Pancreas (tissue), 10 donors: Measurements from ENCODE around the gene MAP2K2. TPM values are rescaled to one million over a fixed set of nuclear protein-coding genes. Genes with fewer than 3 reads are reported as not detected.

Source experiments
- ATAC-seq, 4 donors: fragments of 200-7000 bp; cut with Tn5 transposase; one replicate each; pipeline versions ENCODE4 v1.8.0 to v1.9.1; 2020; ENCODE audit warnings: mild to moderate bottlenecking in 4 of 4, moderate library complexity in 4 of 4
- DNase-seq, 6 donors: peaks; one replicate each; pipeline ENCODE4 v3.0.0-alpha.2; 2020
- FAIRE-seq: peaks from 2 replicates; lab custom pipeline; 2012; peaks lifted over from hg19 to GRCh38; lab: Jason Lieb, UNC
- H3K27ac ChIP-seq, 4 donors: fragments of 200-600 bp; sonication (generic); 1 replicate in 3 of 4; 2 replicates in 1 of 4; pipeline versions ENCODE4 v1.5.0 to v1.8.0; 2020
- H3K27me3 ChIP-seq, 4 donors: fragments of 200-600 bp; one replicate each; pipeline ENCODE4 v1.8.0; 2021
- H3K36me3 ChIP-seq, 3 donors: fragments of 200-600 bp; sonication (generic) in 1 of 3; one replicate each; pipeline versions ENCODE4 v1.5.0 to v1.8.0; 2020 to 2021
- H3K4me1 ChIP-seq, 3 donors: fragments of 200-600 bp; one replicate each; pipeline ENCODE4 v1.8.0; 2021
- H3K4me3 ChIP-seq, 4 donors: fragments of 200-600 bp; sonication (generic) in 2 of 4; one replicate each; pipeline versions ENCODE4 v1.5.0 to v1.8.0; 2020 to 2021
- H3K9me3 ChIP-seq, 4 donors: fragments of 200-600 bp; one replicate each; pipeline ENCODE4 v1.8.0; 2021
- WGBS, 2 donors: extraction: QIAGEN DNeasy Blood & Tissue Kit; methylation state at CpG; one replicate each; pipeline ENCODE4 v1.1.7; 2013; 5-methylcytosine and 5-hydroxymethylcytosine counted together
- intact Hi-C, 3 donors: fragments of 100-400 bp; cut with DNase I; formaldehyde crosslinking; loops; one replicate each; pipeline versions ENCODE4 v1.11.1 to v1.14.2; 2022
- polyA plus RNA-seq, 2 donors: library from polyadenylated mRNA; stranded (reverse); fragments of 200-250 nt; gene quantifications; one replicate each; pipeline ENCODE4 v1.2.3, GENCODE V29; 2013
- total RNA-seq, 6 donors: library from RNA; stranded (reverse); fragmentation: NEBNext Ultra II Directional in 4 of 6; extraction: Animal tissue kit (Norgen Biotek cat#: 25700) in 4 of 6; gene quantifications; one replicate each; pipeline versions ENCODE4 v1.2.1 to v1.2.4, GENCODE V29; 2021 to 2023
- TF ChIP-seq, protein P1 (sequence below), 4 donors: fragments of 200-600 bp; sonication (generic) in 3 of 4; IDR thresholded peaks; one replicate each; pipeline versions ENCODE4 v1.5.0 to v1.8.0; 2021; ENCODE audit warnings: antibody characterized with exemption in 4 of 4
- donor health status: healthy with polysubstance abuse.
- donor health status: DM: no; HTN: no; CAD: no; lungs with moderate emphysema.
- donor health status: DM: no; HTN: no; CAD: no.
- donor health status: control.
- donor health status: control.
- donor health status: Bipolar disorder and iron deficiency.
- donor health status: DM: yes; HTN: yes; CAD: no.
- donor health status: DM: no; HTN: no; CAD: no.
- donor health status: DM: no; HTN: no; CAD: no.
- donor health status: DM: yes; HTN: yes; CAD: no.

MAP2K2 gene
- total and polyA plus RNA-seq, 8 donors, result 52.4 to 183 (median 74.2) TPM

DNA sequence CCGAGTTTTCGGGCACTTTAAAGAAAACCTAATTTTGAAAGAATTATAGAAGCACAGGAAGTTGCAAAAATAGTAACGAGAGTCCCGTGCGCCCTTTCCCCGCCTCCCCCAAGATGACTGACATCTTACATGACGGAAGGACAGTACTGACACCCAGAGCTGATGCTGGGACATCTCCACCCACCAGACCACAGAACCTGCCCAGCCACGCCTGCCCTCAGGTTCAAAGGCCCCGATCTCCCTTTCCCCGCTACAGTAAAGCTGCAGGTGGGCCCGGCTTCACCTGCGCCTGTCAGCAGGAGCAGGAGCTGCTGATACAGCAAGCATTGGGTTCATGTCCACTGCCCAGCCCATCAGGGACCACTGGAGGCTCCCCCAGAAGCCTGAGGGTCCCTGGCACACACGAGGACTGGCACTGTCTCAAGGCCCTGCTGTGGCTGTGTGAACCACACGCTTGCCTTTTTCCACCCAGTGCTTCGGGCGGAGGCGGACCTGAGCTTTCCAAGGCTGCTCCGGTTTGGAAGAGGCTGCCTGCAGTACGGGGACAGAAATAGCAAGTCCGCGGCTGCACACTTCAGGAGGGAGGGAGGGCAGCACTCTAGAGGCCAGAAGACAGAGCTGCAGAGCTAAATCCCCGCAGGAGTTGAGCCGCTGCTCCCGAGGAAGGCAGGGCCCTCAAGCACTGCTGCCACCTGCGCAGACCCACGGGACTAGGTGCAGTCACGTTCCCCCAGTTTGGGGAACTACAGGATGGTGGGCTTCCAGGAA, 8.7 kb downstream of the MAP2K2 start:
- WGBS, 2 donors, result 87 to 89% methylated on average over 27 of the region's 27 CpGs
- Histone ChIP-seq H3K9me3 (no peaks in the 10 kb centered on the region), H3K4me1 (no peaks in the 10 kb centered on the region), H3K4me3 (no peak overlapping the region), H3K27ac (no peak overlapping the region), H3K27me3 (no peaks in the 10 kb centered on the region), H3K36me3 (peaks cover 0 to 6% (median 0%) of the 10 kb centered on the region in 3 donors)
- FAIRE-seq (no peak), ATAC-seq (peak in 2 of 4 donors; percentile 20 to 21), DNase-seq (no peak)
- TF ChIP-seq, protein P1, sequence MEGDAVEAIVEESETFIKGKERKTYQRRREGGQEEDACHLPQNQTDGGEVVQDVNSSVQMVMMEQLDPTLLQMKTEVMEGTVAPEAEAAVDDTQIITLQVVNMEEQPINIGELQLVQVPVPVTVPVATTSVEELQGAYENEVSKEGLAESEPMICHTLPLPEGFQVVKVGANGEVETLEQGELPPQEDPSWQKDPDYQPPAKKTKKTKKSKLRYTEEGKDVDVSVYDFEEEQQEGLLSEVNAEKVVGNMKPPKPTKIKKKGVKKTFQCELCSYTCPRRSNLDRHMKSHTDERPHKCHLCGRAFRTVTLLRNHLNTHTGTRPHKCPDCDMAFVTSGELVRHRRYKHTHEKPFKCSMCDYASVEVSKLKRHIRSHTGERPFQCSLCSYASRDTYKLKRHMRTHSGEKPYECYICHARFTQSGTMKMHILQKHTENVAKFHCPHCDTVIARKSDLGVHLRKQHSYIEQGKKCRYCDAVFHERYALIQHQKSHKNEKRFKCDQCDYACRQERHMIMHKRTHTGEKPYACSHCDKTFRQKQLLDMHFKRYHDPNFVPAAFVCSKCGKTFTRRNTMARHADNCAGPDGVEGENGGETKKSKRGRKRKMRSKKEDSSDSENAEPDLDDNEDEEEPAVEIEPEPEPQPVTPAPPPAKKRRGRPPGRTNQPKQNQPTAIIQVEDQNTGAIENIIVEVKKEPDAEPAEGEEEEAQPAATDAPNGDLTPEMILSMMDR (IDR thresholded peaks at IDR 0.05), result no peak
- intact Hi-C loops, result no loop called here

DNA sequence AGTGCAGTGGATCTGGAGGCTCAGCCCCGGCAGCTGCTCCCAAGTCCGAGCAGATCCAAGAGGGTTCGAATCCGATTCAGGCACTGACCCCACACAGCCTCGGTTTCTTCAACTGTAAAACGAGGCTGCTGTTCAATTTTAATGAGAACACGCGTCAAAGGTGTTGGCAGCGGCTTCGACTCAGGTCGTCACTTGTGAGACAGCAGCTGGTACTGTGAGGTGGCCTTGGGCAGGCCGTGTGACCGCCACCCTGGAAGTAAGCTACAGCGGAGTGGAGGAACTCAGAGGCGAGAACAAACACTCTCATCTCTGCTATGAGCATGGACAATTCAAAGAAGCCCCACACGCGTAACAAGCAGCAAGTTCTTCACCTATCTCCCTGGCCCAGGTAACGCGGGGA, 9.7 kb downstream of the MAP2K2 start:
- H3K27me3 ChIP-seq, result no peaks in the 10 kb centered on the region
- TF ChIP-seq, protein P1 (IDR thresholded peaks at IDR 0.05), result no peak
- FAIRE-seq, result no peak
- ATAC-seq, result no peak
- no peaks in the 10 kb centered on the region for H3K9me3 ChIP-seq
- no peak overlapping the region for H3K27ac ChIP-seq
- no peaks in the 10 kb centered on the region for H3K4me1 ChIP-seq
- H3K4me3 ChIP-seq, result no peak overlapping the region
- no peak for DNase-seq
- WGBS, 2 donors, result 83 to 89% methylated on average over 19 of the region's 19 CpGs
- peaks cover 0 to 12% (median 0%) of the 10 kb centered on the region in 3 donors for H3K36me3 ChIP-seq
- intact Hi-C loops, result no loop called here

DNA sequence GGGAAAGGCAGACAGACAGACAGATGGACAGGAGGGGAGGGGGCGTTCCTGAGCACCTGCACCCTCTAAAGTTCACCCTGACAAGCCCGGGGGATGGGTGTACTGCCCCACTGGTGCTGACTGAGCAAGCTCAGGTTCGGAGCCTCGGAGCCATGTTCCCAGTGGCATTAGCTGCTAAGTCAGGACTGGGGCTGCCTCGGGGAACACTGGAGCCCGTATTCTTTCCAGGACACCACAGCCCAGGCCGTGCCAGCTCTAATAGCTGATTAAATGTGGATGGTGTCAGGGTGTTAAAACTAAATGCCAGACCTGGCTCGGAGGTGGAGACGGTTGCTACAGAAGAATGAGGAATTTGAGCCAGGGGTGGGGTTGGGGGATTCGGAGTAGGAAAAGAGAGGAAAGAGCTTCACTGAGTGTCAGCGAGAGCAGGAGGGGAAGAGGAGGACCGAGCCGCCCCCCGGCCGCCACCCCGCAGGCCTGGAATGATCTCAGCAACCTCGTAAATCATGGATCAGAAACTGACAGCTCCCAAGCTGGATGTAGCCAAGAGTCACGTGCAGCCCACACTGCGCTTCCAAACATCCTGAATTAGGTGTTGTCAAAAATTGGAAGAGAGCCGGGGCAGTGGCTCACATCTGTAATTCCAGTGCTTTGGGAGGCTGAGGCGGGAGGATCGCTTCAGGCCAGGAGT, 10.4 kb downstream of the MAP2K2 start:
- no peak for FAIRE-seq
- Histone ChIP-seq H3K9me3 (no peaks in the 10 kb centered on the region), H3K27ac (no peak overlapping the region), H3K36me3 (peaks cover 0 to 19% (median 0%) of the 10 kb centered on the region in 3 donors), H3K27me3 (no peaks in the 10 kb centered on the region), H3K4me3 (no peak overlapping the region), H3K4me1 (no peaks in the 10 kb centered on the region)
- ATAC-seq, result no peak
- DNase-seq, result no peak
- intact Hi-C loops, result no loop called here
- WGBS, 2 donors, result 91 to 92% methylated on average over 21 to 22 of the region's 22 CpGs
- TF ChIP-seq, protein P1 (IDR thresholded peaks at IDR 0.05), result no peak

DNA sequence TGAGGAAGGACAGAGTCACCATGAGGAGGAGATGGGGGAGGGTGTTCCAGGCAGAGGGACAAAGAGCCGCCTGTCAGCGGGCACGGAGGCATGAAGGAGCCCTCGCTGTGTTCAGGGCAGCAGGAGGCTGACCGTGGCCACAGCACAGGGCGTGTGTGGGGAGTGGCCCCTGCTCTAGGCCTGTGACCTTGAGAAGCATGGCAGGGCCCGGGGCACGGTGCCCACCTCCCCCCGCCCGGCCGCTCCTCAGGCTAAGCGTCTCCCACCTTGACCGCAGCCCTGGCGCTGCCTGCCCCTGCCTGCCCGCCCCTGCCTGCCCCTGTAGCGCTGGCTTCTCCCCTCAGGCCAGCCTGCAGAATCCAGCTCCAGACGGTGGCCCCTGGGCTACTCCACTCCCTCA, 11.6 kb downstream of the MAP2K2 start:
- no peak for FAIRE-seq
- Histone ChIP-seq H3K27ac (no peak overlapping the region), H3K27me3 (no peaks in the 10 kb centered on the region), H3K4me3 (no peak overlapping the region), H3K9me3 (no peaks in the 10 kb centered on the region), H3K36me3 (peaks cover 0 to 21% (median 0%) of the 10 kb centered on the region in 3 donors), H3K4me1 (no peaks in the 10 kb centered on the region)
- intact Hi-C loops, result no loop called here
- peak in 1 of 6 donors; percentile 56 for DNase-seq
- ATAC-seq, result peak in 1 of 4 donors; percentile 11
- 94 to 97% methylated on average over 17 of the region's 17 CpGs for WGBS, 2 donors
- TF ChIP-seq, protein P1 (IDR thresholded peaks at IDR 0.05), result no peak

DNA sequence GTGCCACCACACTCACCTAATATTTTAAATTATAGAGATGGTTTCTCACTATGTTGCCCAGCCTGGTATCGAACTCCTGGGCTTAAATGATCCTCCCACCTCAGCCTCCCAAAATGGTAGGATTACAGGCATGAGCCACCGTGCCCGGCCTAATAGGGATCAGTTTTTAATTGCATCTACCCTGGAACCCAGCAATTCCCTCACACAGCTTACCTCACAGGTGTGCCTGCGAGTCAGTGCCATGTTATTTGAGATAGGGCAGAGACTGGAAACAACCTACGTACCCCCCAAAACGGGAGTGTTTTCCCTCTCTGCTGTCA, 14.3 kb downstream of the MAP2K2 start:
- ATAC-seq, result no peak
- DNase-seq, result no peak
- TF ChIP-seq, protein P1 (IDR thresholded peaks at IDR 0.05), result no peak
- Histone ChIP-seq H3K4me3 (no peak overlapping the region), H3K27me3 (no peaks in the 10 kb centered on the region), H3K36me3 (peaks cover 0 to 24% (median 4%) of the 10 kb centered on the region in 3 donors), H3K27ac (no peak overlapping the region), H3K4me1 (no peaks in the 10 kb centered on the region), H3K9me3 (no peaks in the 10 kb centered on the region)
- WGBS, 2 donors, result 89 to 97% methylated on average over 6 of the region's 6 CpGs
- FAIRE-seq, result no peak
- intact Hi-C loops, result no loop called here
